ENCODE measurements around the gene RIT2.

DNA sequence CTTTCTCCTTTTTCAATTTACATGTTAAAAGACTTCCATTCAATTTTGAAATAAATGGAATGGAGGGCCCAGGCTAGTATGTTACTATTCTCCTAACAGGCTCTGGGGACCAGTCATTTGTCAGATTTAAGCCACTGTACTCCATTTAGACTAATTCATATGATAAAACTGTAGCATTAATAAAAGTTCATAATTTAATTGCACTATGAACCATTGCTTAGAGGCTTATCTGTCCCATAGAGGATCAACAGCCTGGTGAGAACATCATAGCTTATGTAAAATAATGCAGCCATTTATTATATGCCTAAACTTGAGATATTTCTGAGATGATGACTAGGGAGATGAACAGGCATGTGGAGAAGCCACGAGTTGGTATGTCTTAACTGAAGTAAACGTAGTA is 156.0 kb downstream of the RIT2 start:
- TF ChIP-seq, protein P1, sequence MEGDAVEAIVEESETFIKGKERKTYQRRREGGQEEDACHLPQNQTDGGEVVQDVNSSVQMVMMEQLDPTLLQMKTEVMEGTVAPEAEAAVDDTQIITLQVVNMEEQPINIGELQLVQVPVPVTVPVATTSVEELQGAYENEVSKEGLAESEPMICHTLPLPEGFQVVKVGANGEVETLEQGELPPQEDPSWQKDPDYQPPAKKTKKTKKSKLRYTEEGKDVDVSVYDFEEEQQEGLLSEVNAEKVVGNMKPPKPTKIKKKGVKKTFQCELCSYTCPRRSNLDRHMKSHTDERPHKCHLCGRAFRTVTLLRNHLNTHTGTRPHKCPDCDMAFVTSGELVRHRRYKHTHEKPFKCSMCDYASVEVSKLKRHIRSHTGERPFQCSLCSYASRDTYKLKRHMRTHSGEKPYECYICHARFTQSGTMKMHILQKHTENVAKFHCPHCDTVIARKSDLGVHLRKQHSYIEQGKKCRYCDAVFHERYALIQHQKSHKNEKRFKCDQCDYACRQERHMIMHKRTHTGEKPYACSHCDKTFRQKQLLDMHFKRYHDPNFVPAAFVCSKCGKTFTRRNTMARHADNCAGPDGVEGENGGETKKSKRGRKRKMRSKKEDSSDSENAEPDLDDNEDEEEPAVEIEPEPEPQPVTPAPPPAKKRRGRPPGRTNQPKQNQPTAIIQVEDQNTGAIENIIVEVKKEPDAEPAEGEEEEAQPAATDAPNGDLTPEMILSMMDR (IDR thresholded peaks at IDR 0.05), result no peak
- TF ChIP-seq POLR2A (IDR thresholded peaks at IDR 0.05), result no peak
- TF ChIP-seq EP300 (IDR thresholded peaks at IDR 0.05), result no peak

All from ovary (tissue), 3 donors.